IMR-90 (cell line): ENCODE data around the gene DEFB118. TPM values are rescaled to one million over a fixed set of nuclear protein-coding genes. Genes with fewer than 3 reads are reported as not detected.

ENCODE experiments used
- ATAC-seq: fragments of 200-7000 bp; cut with Tn5 transposase; 2 replicates; pipeline ENCODE4 v1.9.1; 2020; ENCODE audit warnings: low read depth, mild to moderate bottlenecking, moderate library complexity
- BruUV-seq: library from RNA; stranded (reverse); fragments of 400-500 nt; replicated peaks from 2 replicates; lab custom pipeline; 2021; lab: Mats Ljungman, UMichigan
- CTCF ChIA-PET: fragments of 300-600 bp; formaldehyde crosslinking; extraction: SDS; loops from one replicate; lab custom pipeline; 2021; ENCODE audit warnings: antibody characterized with exemption; lab: Yijun Ruan, JAX
- POLR2A ChIA-PET: fragments of 300-600 bp; sonication (Branson Sonifier 250); formaldehyde crosslinking; loops from one replicate; lab custom pipeline; 2022; ENCODE audit warnings: antibody characterized with exemption; ENCODE audit not compliant: unreplicated experiment; lab: Charles Lee
- DNase-seq: peaks from one replicate; pipeline ENCODE4 v3.0.0; 2013
- H2AFZ ChIP-seq: replicated peaks from 2 replicates; pipeline ENCODE3; 2013; ENCODE audit warnings: low read length, mild to moderate bottlenecking; ENCODE audit not compliant: poor library complexity
- H2AK5ac ChIP-seq: 2 replicates; pipeline ENCODE4 v1.6.1; 2013; ENCODE audit warnings: low read depth, low read length, inconsistent platforms
- H2AK9ac ChIP-seq: replicated peaks from 2 replicates; pipeline ENCODE3; 2013; ENCODE audit warnings: mild to moderate bottlenecking, low read depth, low read length, moderate library complexity; ENCODE audit not compliant: poor library complexity
- H2BK120ac ChIP-seq: 2 replicates; pipeline ENCODE4 v1.6.1; 2013; ENCODE audit warnings: low read depth, low read length, inconsistent platforms
- H2BK15ac ChIP-seq: 3 replicates; pipeline ENCODE4 v1.6.1; 2013; ENCODE audit warnings: low read depth, low read length, inconsistent platforms
- H2BK20ac ChIP-seq: 2 replicates; pipeline ENCODE4 v1.6.1; 2013; ENCODE audit warnings: low read depth, mild to moderate bottlenecking, inconsistent platforms, low read length, moderate library complexity
- H2BK5ac ChIP-seq: 2 replicates; pipeline ENCODE4 v1.6.1; 2013; ENCODE audit warnings: mild to moderate bottlenecking, low read depth, low read length, inconsistent platforms; ENCODE audit not compliant: poor library complexity, severe bottlenecking
- H3K14ac ChIP-seq: replicated peaks from 2 replicates; pipeline ENCODE4 v1.6.1; 2013; ENCODE audit warnings: low read depth, low read length, inconsistent platforms
- H3K18ac ChIP-seq: 2 replicates; pipeline ENCODE4 v1.6.1; 2013; ENCODE audit warnings: low read depth, low read length, control low read depth
- H3K23ac ChIP-seq: 2 replicates; pipeline ENCODE4 v1.6.1; 2013; ENCODE audit warnings: low read depth, low read length, inconsistent platforms
- H3K27ac ChIP-seq: 2 replicates; pipeline ENCODE4 v1.5.1; 2013; ENCODE audit warnings: mild to moderate bottlenecking, control low read depth, low read length; ENCODE audit not compliant: insufficient read depth
- H3K27me3 ChIP-seq: 2 replicates; pipeline ENCODE4 v1.6.1; 2013; ENCODE audit warnings: low read length; ENCODE audit not compliant: control insufficient read depth, insufficient read depth
- H3K36me3 ChIP-seq: 2 replicates; pipeline ENCODE4 v1.6.1; 2013; ENCODE audit warnings: low read length, mixed read lengths; ENCODE audit not compliant: control insufficient read depth, insufficient read depth
- H3K4ac ChIP-seq: 2 replicates; pipeline ENCODE4 v1.6.1; 2013; ENCODE audit warnings: low read depth, low read length, inconsistent platforms
- H3K4me1 ChIP-seq: 2 replicates; pipeline ENCODE4 v1.6.1; 2013; ENCODE audit warnings: low read length, mixed read lengths; ENCODE audit not compliant: control insufficient read depth, insufficient read depth
- H3K4me2 ChIP-seq: 2 replicates; pipeline ENCODE4 v1.6.1; 2013; ENCODE audit warnings: low read depth, mild to moderate bottlenecking, control low read depth, low read length, moderate library complexity
- H3K4me3 ChIP-seq: 2 replicates; pipeline ENCODE4 v1.5.1; 2013; ENCODE audit warnings: low read depth, mild to moderate bottlenecking, control low read depth, low read length, moderate library complexity; ENCODE audit not compliant: insufficient read depth
- H3K56ac ChIP-seq: 2 replicates; pipeline ENCODE4 v1.6.1; 2013; ENCODE audit warnings: low read length, inconsistent platforms; ENCODE audit not compliant: insufficient read depth; ENCODE audit errors: extremely low read depth
- H3K79me1 ChIP-seq, 2 experiments: 2 replicates each; pipeline ENCODE4 v1.6.1; 2013; ENCODE audit warnings: low read length in 2 of 2, inconsistent platforms in 1 of 2, low read depth in 1 of 2
- H3K9ac ChIP-seq: 2 replicates; pipeline ENCODE4 v1.6.1; 2013; ENCODE audit warnings: low read depth, low read length, control low read depth
- H3K9me1 ChIP-seq: 2 replicates; pipeline ENCODE4 v1.6.1; 2013; ENCODE audit warnings: low read length, inconsistent platforms; ENCODE audit not compliant: insufficient read depth
- H3K9me3 ChIP-seq: 2 replicates; pipeline ENCODE4 v1.6.1; 2013; ENCODE audit warnings: low read length; ENCODE audit not compliant: control insufficient read depth, insufficient read depth
- H4K20me1 ChIP-seq: 2 replicates; pipeline ENCODE4 v1.6.1; 2013; ENCODE audit warnings: low read length, inconsistent platforms; ENCODE audit not compliant: insufficient read depth
- H4K5ac ChIP-seq: 2 replicates; pipeline ENCODE4 v1.6.1; 2013; ENCODE audit warnings: mild to moderate bottlenecking, low read depth, low read length, control low read depth
- H4K8ac ChIP-seq, 2 experiments: 2 replicates each; pipeline ENCODE4 v1.6.1; 2013; ENCODE audit warnings: low read depth in 2 of 2, low read length in 2 of 2, control low read depth in 1 of 2, inconsistent platforms in 1 of 2
- H4K91ac ChIP-seq: 2 replicates; pipeline ENCODE4 v1.6.1; 2013; ENCODE audit warnings: low read depth, low read length, inconsistent platforms; ENCODE audit not compliant: insufficient read depth
- BHLHE40 ChIP-seq: fragments of 150-350 bp; IDR thresholded peaks from 2 replicates; pipeline ENCODE4 v1.6.1; 2016; ENCODE audit warnings: mild to moderate bottlenecking, low read depth, low read length
- CEBPB ChIP-seq: IDR thresholded peaks from 2 replicates; pipeline ENCODE4 v1.6.1; 2012; ENCODE audit warnings: low read depth, low read length, improper control_type of control experiment
- CHD1 ChIP-seq: IDR thresholded peaks from 2 replicates; pipeline ENCODE4 v1.6.1; 2012; ENCODE audit warnings: low read depth, low read length, improper control_type of control experiment
- FOS ChIP-seq: fragments of 150-350 bp; IDR thresholded peaks from 2 replicates; pipeline ENCODE4 v1.6.1; 2016; ENCODE audit warnings: low read depth, low read length
- MAZ ChIP-seq: IDR thresholded peaks from 2 replicates; pipeline ENCODE4 v1.6.1; 2012; ENCODE audit warnings: low read depth, mild to moderate bottlenecking, low read length, improper control_type of control experiment, moderate library complexity, borderline replicate concordance
- MXI1 ChIP-seq: IDR thresholded peaks from 2 replicates; pipeline ENCODE4 v1.6.1; 2012; ENCODE audit warnings: low read depth, mild to moderate bottlenecking, low read length, moderate library complexity, borderline replicate concordance
- NFE2L2 ChIP-seq: fragments of 150-350 bp; IDR thresholded peaks from 2 replicates; pipeline ENCODE4 v1.6.1; 2016; ENCODE audit warnings: low read depth, mild to moderate bottlenecking, low read length
- POLR2A ChIP-seq: IDR thresholded peaks from 2 replicates; pipeline ENCODE4 v1.6.1; 2012; ENCODE audit warnings: mild to moderate bottlenecking, low read depth, low read length
- RAD21 ChIP-seq: IDR thresholded peaks from 2 replicates; pipeline ENCODE4 v1.6.1; 2012; ENCODE audit warnings: low read length, improper control_type of control experiment
- RCOR1 ChIP-seq: IDR thresholded peaks from 2 replicates; pipeline ENCODE4 v1.6.1; 2012; ENCODE audit warnings: mild to moderate bottlenecking, low read length, improper control_type of control experiment; ENCODE audit not compliant: insufficient replicate concordance
- RFX5 ChIP-seq: IDR thresholded peaks from 2 replicates; pipeline ENCODE4 v1.8.0; 2012; ENCODE audit warnings: low read depth, mild to moderate bottlenecking, low read length, moderate library complexity
- SMC3 ChIP-seq: fragments of 150-350 bp; IDR thresholded peaks from 2 replicates; pipeline ENCODE4 v1.6.1; 2016; ENCODE audit warnings: low read depth, mild to moderate bottlenecking, antibody characterized with exemption, low read length, moderate library complexity
- WGBS, 2 experiments: methylation state at CpG; one replicate each; pipeline versions ENCODE4 v1.1.5 to v1.1.7; 2013; ENCODE audit warnings: missing lambda C conversion rate in 2 of 2; ENCODE audit not compliant: insufficient read length in 1 of 2; ENCODE audit errors: extremely low coverage in 2 of 2; 5-methylcytosine and 5-hydroxymethylcytosine counted together
- dilution Hi-C: fragments of 300-500 bp; cut with HindIII; formaldehyde crosslinking; loops from one replicate; pipeline ENCODE4 v1.14.3; 2018; ENCODE audit warnings: low sequenced_read_pairs; ENCODE audit not compliant: unreplicated experiment
- in situ Hi-C: fragments of 300-500 bp; cut with MboI; formaldehyde crosslinking; loops from 3 replicates; pipeline ENCODE4 v1.14.3; 2019; ENCODE audit warnings: low sequenced_read_pairs, inconsistent platforms, mixed read lengths
- intact Hi-C: fragments of 100-400 bp; cut with micrococcal nuclease; formaldehyde crosslinking; loops from 2 replicates; pipeline ENCODE4 v1.10.0; 2022
- polyA plus RNA-seq, 3 experiments: library from polyadenylated mRNA; depleted of rRNA; stranded (reverse); fragments of >200 nt; gene quantifications; 2 replicates each; pipeline ENCODE4 v1.2.3, GENCODE V29; 2012; ENCODE audit warnings: low replicate concordance in 1 of 3
- total RNA-seq: library from RNA; depleted of rRNA; stranded (reverse); fragments of >200 nt; gene quantifications from 2 replicates; pipeline ENCODE4 v1.2.3, GENCODE V29; 2012
- TF ChIP-seq, protein P1 (sequence below): conservative IDR thresholded peaks from 2 replicates; pipeline ENCODE4 v1.5.1; 2012; ENCODE audit warnings: mild to moderate bottlenecking, low read depth, low read length, improper control_type of control experiment
- TF ChIP-seq, protein P2 (sequence below): fragments of 150-350 bp; IDR thresholded peaks from 2 replicates; pipeline ENCODE4 v1.6.1; 2016; ENCODE audit warnings: low read depth, mild to moderate bottlenecking, low read length, moderate library complexity, borderline replicate concordance
- TF ChIP-seq, protein P3 (sequence below): fragments of 150-350 bp; IDR thresholded peaks from 2 replicates; pipeline ENCODE4 v1.6.1; 2017; ENCODE audit warnings: mild to moderate bottlenecking, antibody characterized with exemption, low read length, low read depth

Gene DEFB118
- total and polyA plus RNA-seq, 2 of the 4 experiments (the other 2 are of a cell fraction): not detected

DNA sequence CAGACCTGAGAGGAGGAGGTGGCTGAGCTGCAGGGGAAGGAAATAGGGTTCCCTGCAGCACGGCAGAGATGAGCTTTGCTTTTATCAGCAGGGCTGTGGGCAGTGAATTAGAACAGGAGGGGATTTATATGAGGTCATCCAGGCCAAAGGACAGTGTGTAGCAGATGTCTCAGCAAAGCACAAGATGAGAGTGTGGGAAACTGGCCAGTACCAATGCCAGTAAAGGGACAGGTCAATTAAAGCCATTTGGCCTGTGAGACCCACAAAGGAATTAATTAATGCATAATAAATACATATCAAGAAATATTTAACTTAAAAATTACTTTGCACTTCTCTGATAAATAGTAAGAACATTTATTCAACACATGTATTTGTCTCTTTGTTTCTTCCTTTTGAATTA, 22.1 kb downstream of the DEFB118 start, which contains the start of gene DEFB119:
TSS of gene DEFB119 (minus strand) at position 101 of the 400 bp plus-strand sequence. CDS start 107 bp downstream, outside the sequence.
- H2BK20ac ChIP-seq: no peak within 1 kb of the TSS
- ChIA-PET CTCF (no interaction called here), POLR2A (no interaction called here)
- H4K5ac ChIP-seq: no peak within 1 kb of the TSS
- WGBS, 2 experiments: 8% methylated on average over 1 of the region's 1 CpG; no CpG with 5 or more reads in 1 of the 2 experiments
- dilution Hi-C loops (no loop called here), intact Hi-C loops (no loop called here), in situ Hi-C loops (no loop called here)
- H3K27me3 ChIP-seq: no peaks in the 10 kb centered on the region
- H4K91ac ChIP-seq: no peak within 1 kb of the TSS
- H3K4me2 ChIP-seq: no peak within 1 kb of the TSS
- H3K56ac ChIP-seq: no peak within 1 kb of the TSS
- H2BK120ac ChIP-seq: no peak within 1 kb of the TSS
- H3K79me1 ChIP-seq: no peaks in the 10 kb centered on the region
- H4K8ac ChIP-seq: no peak within 1 kb of the TSS
- H3K18ac ChIP-seq: no peak within 1 kb of the TSS
- H3K14ac ChIP-seq: no peak within 1 kb of the TSS
- H2AK5ac ChIP-seq: no peak within 1 kb of the TSS
- no peak within 1 kb of the TSS for H2BK5ac ChIP-seq
- no peaks in the 10 kb centered on the region; the same call in 1 of the 2 replicates for H3K9me3 ChIP-seq
- no peak within 1 kb of the TSS for H2AFZ ChIP-seq
- no peak within 1 kb of the TSS for H3K9ac ChIP-seq
- ATAC-seq: no peak
- BruUV-seq: no TSS peak
- no peaks in the 10 kb centered on the region for H3K9me1 ChIP-seq
- H3K4me3 ChIP-seq: no peak within 1 kb of the TSS
- TF ChIP-seq, protein P1, sequence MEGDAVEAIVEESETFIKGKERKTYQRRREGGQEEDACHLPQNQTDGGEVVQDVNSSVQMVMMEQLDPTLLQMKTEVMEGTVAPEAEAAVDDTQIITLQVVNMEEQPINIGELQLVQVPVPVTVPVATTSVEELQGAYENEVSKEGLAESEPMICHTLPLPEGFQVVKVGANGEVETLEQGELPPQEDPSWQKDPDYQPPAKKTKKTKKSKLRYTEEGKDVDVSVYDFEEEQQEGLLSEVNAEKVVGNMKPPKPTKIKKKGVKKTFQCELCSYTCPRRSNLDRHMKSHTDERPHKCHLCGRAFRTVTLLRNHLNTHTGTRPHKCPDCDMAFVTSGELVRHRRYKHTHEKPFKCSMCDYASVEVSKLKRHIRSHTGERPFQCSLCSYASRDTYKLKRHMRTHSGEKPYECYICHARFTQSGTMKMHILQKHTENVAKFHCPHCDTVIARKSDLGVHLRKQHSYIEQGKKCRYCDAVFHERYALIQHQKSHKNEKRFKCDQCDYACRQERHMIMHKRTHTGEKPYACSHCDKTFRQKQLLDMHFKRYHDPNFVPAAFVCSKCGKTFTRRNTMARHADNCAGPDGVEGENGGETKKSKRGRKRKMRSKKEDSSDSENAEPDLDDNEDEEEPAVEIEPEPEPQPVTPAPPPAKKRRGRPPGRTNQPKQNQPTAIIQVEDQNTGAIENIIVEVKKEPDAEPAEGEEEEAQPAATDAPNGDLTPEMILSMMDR: no peak
- no peak for TF ChIP-seq RAD21
- no peak for TF ChIP-seq RFX5
- TF ChIP-seq SMC3: no peak
- TF ChIP-seq BHLHE40: no peak
- TF ChIP-seq MAZ: no peak
- TF ChIP-seq, protein P2, sequence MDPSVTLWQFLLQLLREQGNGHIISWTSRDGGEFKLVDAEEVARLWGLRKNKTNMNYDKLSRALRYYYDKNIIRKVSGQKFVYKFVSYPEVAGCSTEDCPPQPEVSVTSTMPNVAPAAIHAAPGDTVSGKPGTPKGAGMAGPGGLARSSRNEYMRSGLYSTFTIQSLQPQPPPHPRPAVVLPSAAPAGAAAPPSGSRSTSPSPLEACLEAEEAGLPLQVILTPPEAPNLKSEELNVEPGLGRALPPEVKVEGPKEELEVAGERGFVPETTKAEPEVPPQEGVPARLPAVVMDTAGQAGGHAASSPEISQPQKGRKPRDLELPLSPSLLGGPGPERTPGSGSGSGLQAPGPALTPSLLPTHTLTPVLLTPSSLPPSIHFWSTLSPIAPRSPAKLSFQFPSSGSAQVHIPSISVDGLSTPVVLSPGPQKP: no peak
- TF ChIP-seq, protein P3, sequence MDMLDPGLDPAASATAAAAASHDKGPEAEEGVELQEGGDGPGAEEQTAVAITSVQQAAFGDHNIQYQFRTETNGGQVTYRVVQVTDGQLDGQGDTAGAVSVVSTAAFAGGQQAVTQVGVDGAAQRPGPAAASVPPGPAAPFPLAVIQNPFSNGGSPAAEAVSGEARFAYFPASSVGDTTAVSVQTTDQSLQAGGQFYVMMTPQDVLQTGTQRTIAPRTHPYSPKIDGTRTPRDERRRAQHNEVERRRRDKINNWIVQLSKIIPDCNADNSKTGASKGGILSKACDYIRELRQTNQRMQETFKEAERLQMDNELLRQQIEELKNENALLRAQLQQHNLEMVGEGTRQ: no peak
- no peak for TF ChIP-seq CEBPB
- TF ChIP-seq POLR2A: no peak
- no peak for TF ChIP-seq MXI1
- TF ChIP-seq FOS: no peak
- no peak for TF ChIP-seq NFE2L2
- TF ChIP-seq RCOR1: no peak
- no peak for TF ChIP-seq CHD1
- H3K27ac ChIP-seq: no peak within 1 kb of the TSS
- no peak within 1 kb of the TSS for H3K4ac ChIP-seq
- no peaks in the 10 kb centered on the region for H3K4me1 ChIP-seq
- no peak for DNase-seq
- H3K36me3 ChIP-seq: no peaks in the 10 kb centered on the region
- no peak within 1 kb of the TSS for H3K23ac ChIP-seq
- no peaks in the 10 kb centered on the region for H4K20me1 ChIP-seq
- H2BK15ac ChIP-seq: no peak within 1 kb of the TSS
- no peak within 1 kb of the TSS for H2AK9ac ChIP-seq
